HepG2 (cell line): ENCODE results near the gene GBP7. TPM values are rescaled to one million over a fixed set of nuclear protein-coding genes. Genes with fewer than 3 reads are reported as not detected.

Experiments used
- ATAC-seq: fragments of 200-7000 bp; cut with Tn5 transposase; 3 replicates; pipeline ENCODE4 v1.9.1; 2020; ENCODE audit warnings: mild to moderate bottlenecking, moderate library complexity
- BruUV-seq: library from RNA; stranded (reverse); fragments of 400-500 nt; replicated peaks from 2 replicates; lab custom pipeline; 2021; lab: Mats Ljungman, UMichigan
- CTCF ChIA-PET: fragments of 300-600 bp; formaldehyde crosslinking; extraction: SDS; loops from one replicate; lab custom pipeline; 2021; ENCODE audit warnings: low total read pairs, inconsistent platforms, low intra/inter-chr PET ratio; lab: Yijun Ruan, JAX
- POLR2A ChIA-PET: fragments of 350-600 bp; sonication (Branson Sonifier 250); formaldehyde crosslinking; loops from one replicate; lab custom pipeline; 2020; ENCODE audit warnings: antibody characterized with exemption, inconsistent platforms; lab: Yijun Ruan, JAX
- DNase-seq: peaks from one replicate; pipeline ENCODE4 v3.0.0-alpha.2; 2015; ENCODE audit warnings: low spot score
- FAIRE-seq: peaks from 3 replicates; lab custom pipeline; 2011; peaks lifted over from hg19 to GRCh38; lab: Jason Lieb, UNC
- H2AFZ ChIP-seq: one replicate; pipeline ENCODE4 v1.6.1; 2011; ENCODE audit warnings: low read length, inconsistent platforms
- H3K27ac ChIP-seq: fragments of 300-600 bp; 3 replicates; pipeline ENCODE4 v1.8.0; 2011; ENCODE audit warnings: mixed run types, mild to moderate bottlenecking, mixed read lengths, low read length, inconsistent platforms; ENCODE audit not compliant: insufficient read depth; ENCODE audit errors: extremely low read length
- H3K27me3 ChIP-seq, 2 experiments: fragments of 200-600 bp in 1 of 2; 2 replicates in 1 of 2; 3 replicates in 1 of 2; pipeline versions ENCODE4 v1.6.0 to v1.8.0; 2011; ENCODE audit warnings: low read length in 2 of 2, mild to moderate bottlenecking in 2 of 2, moderate library complexity in 2 of 2, inconsistent platforms in 1 of 2; ENCODE audit not compliant: insufficient read depth in 2 of 2, control insufficient read depth in 1 of 2
- H3K36me3 ChIP-seq, 2 experiments: fragments of 200-600 bp in 1 of 2; replicated peaks in 1 of 2; 2 replicates in 1 of 2; 3 replicates in 1 of 2; pipeline versions ENCODE4 v1.5.1 to v1.8.0; 2011; ENCODE audit warnings: low read length in 2 of 2, inconsistent platforms in 1 of 2; ENCODE audit not compliant: insufficient read depth in 2 of 2, control insufficient read depth in 1 of 2
- H3K4me1 ChIP-seq: 2 replicates; pipeline ENCODE4 v1.5.1; 2012; ENCODE audit warnings: low read length, inconsistent platforms; ENCODE audit not compliant: insufficient read depth
- H3K4me2 ChIP-seq: 2 replicates; pipeline ENCODE4 v1.6.0; 2011; ENCODE audit warnings: low read depth, low read length, inconsistent platforms
- H3K4me3 ChIP-seq, 3 experiments: fragments of 200-600 bp in 1 of 3; sonication (generic), shearing (Covaris generic) in 1 of 3; replicated peaks in 1 of 3; 2 replicates each; pipeline ENCODE4 v1.5.1; 2011 to 2016; ENCODE audit warnings: low read length in 3 of 3, inconsistent platforms in 2 of 3, low read depth in 2 of 3, mild to moderate bottlenecking in 2 of 3, control low read depth in 1 of 3, mixed read lengths in 1 of 3; ENCODE audit not compliant: insufficient read depth in 1 of 3
- H3K79me2 ChIP-seq: one replicate; pipeline ENCODE4 v1.6.1; 2011; ENCODE audit warnings: low read length, inconsistent platforms; ENCODE audit not compliant: insufficient read depth
- H3K9ac ChIP-seq: 2 replicates; pipeline ENCODE4 v1.6.0; 2011; ENCODE audit warnings: mild to moderate bottlenecking, low read depth, low read length, inconsistent platforms; ENCODE audit not compliant: insufficient read depth
- H3K9me3 ChIP-seq: 2 replicates; pipeline ENCODE4 v1.5.1; 2012; ENCODE audit warnings: mild to moderate bottlenecking, low read length
- H4K20me1 ChIP-seq: 2 replicates; pipeline ENCODE4 v1.6.0; 2011; ENCODE audit warnings: inconsistent platforms, mild to moderate bottlenecking, low read length, moderate library complexity; ENCODE audit not compliant: insufficient read depth
- PAF1 ChIP-seq: IDR thresholded peaks from 2 replicates; pipeline ENCODE4 v1.6.1; 2016; ENCODE audit warnings: missing genetic modification reagents, missing compliant biosample characterization
- SYNCRIP ChIP-seq: fragments of 200-400 bp; formaldehyde crosslinking; IDR thresholded peaks from 2 replicates; pipeline ENCODE4 v1.6.1; 2018; ENCODE audit warnings: mild to moderate bottlenecking, low read depth, low read length; ENCODE audit not compliant: insufficient read depth
- ZHX1 ChIP-seq: sonication (generic); formaldehyde crosslinking; IDR thresholded peaks from 2 replicates; pipeline ENCODE4 v1.8.1; 2022; ENCODE audit warnings: low read depth, mild to moderate bottlenecking, missing genetic modification reagents
- ZMAT3 ChIP-seq: sonication (generic); formaldehyde crosslinking; conservative IDR thresholded peaks from 2 replicates; pipeline ENCODE4 v1.7.0; 2021; ENCODE audit warnings: missing genetic modification reagents
- ZNF296 ChIP-seq: sonication (generic); formaldehyde crosslinking; conservative IDR thresholded peaks from 2 replicates; pipeline ENCODE4 v1.5.0; 2020; ENCODE audit warnings: mild to moderate bottlenecking, missing genetic modification reagents
- ZNF362 ChIP-seq: sonication (generic); formaldehyde crosslinking; IDR thresholded peaks from 2 replicates; pipeline ENCODE4 v1.4.0; 2020; ENCODE audit warnings: missing genetic modification reagents, mild to moderate bottlenecking, borderline replicate concordance
- ZNF530 ChIP-seq: sonication (generic); formaldehyde crosslinking; IDR thresholded peaks from 2 replicates; pipeline ENCODE4 v1.5.0; 2020; ENCODE audit warnings: low read depth, mild to moderate bottlenecking, missing genetic modification reagents
- ZNF589 ChIP-seq: sonication (generic); formaldehyde crosslinking; conservative IDR thresholded peaks from 2 replicates; pipeline ENCODE4 v1.8.0; 2022; ENCODE audit warnings: mild to moderate bottlenecking, moderate library complexity, missing genetic modification reagents
- ZXDC ChIP-seq: sonication (generic); formaldehyde crosslinking; IDR thresholded peaks from 2 replicates; pipeline ENCODE4 v1.5.0; 2020; ENCODE audit warnings: mild to moderate bottlenecking, missing genetic modification reagents
- WGBS: methylation state at CpG from one replicate; pipeline ENCODE4 v1.1.6; 2017; ENCODE audit warnings: low lambda C conversion rate; 5-methylcytosine and 5-hydroxymethylcytosine counted together
- in situ Hi-C: cut with HindIII; loops from 2 replicates; pipeline ENCODE4 v1.10.0; 2017; ENCODE audit warnings: low pct_unique_long_range_greater_than_20kb; ENCODE audit not compliant: extremely low pct_ligation_motif_present
- intact Hi-C: fragments of 100-400 bp; cut with micrococcal nuclease; formaldehyde crosslinking; loops from one replicate; pipeline ENCODE4 v1.10.0; 2022; ENCODE audit not compliant: unreplicated experiment
- polyA plus RNA-seq, 8 experiments: library from polyadenylated mRNA; depleted of rRNA in 3 of 8; stranded (reverse) in 7 of 8; unstranded in 1 of 8; fragments of >200 nt; fragmentation: Illumina TruSeq in 4 of 8; extraction: Trizol in 4 of 8; gene quantifications; 2 replicates each; pipeline versions ENCODE4 v1.2.1 to v1.2.3, GENCODE V29; 2011 to 2016; ENCODE audit warnings: low read depth in 4 of 8, missing spikeins in 1 of 8, mixed read lengths in 1 of 8; ENCODE audit not compliant: insufficient read depth in 1 of 8
- total RNA-seq, 5 experiments: library from RNA; depleted of rRNA; stranded (reverse); fragments of >200 nt; fragmentation: Illumina TruSeq; extraction: Trizol; gene quantifications; 2 replicates each; pipeline ENCODE4 v1.2.3, GENCODE V29; 2016; ENCODE audit warnings: low read depth in 1 of 5

GBP7 gene
- total and polyA plus RNA-seq, 2 of the 13 experiments (the other 11 are each of a cell fraction or from before 2014, with no cell fraction given), result not detected

GRCh38 chr1:89201106-89201794 lies 25.4 kb upstream of the GBP7 start:
- intact Hi-C loops (no loop called here), in situ Hi-C loops (no loop called here)
- H3K4me1 ChIP-seq, result no peaks in the 10 kb centered on the region
- FAIRE-seq (no peak), ATAC-seq (no peak), DNase-seq (no peak)
- H3K79me2 ChIP-seq, result no peaks in the 10 kb centered on the region
- POLR2A ChIA-PET, result no interaction called here
- CTCF ChIA-PET, result no interaction called here
- peaks cover 17% of the 10 kb centered on the region for H3K9me3 ChIP-seq
- H4K20me1 ChIP-seq, result no peaks in the 10 kb centered on the region
- no peak overlapping the region for H2AFZ ChIP-seq
- H3K4me3 ChIP-seq, result no peak overlapping the region
- no peak overlapping the region for H3K4me2 ChIP-seq
- H3K27ac ChIP-seq, result no peak overlapping the region
- peaks cover 0 to 12% of the 10 kb centered on the region in 2 experiments; a peak in 2 of 5 replicates for H3K27me3 ChIP-seq
- H3K36me3 ChIP-seq, result no peaks in the 10 kb centered on the region
- WGBS, result 4% methylated on average over 4 of the region's 4 CpGs
- H3K9ac ChIP-seq, result no peak overlapping the region
- BruUV-seq, result no TSS peak
- TF ChIP-seq PAF1 (CRISPR knock-in tag) (no peak), ZMAT3 (no peak), ZXDC (CRISPR knock-in tag) (no peak), ZHX1 (CRISPR knock-in tag) (no peak), ZNF530 (CRISPR knock-in tag) (no peak), ZNF589 (CRISPR knock-in tag) (no peak), ZNF362 (CRISPR knock-in tag) (no peak), ZNF296 (CRISPR knock-in tag) (no peak), SYNCRIP (no peak)
